ENCODE measurements around the gene CXCR5. TPM values are rescaled to one million over a fixed set of nuclear protein-coding genes. Genes with fewer than 3 reads are reported as not detected.

CXCR5 gene
- total RNA-seq, 3 donors from 2014 or later = 0.12 to 0.23 TPM; not detected in 1

GRCh38 chr11:118939953-118940598 is 56.4 kb downstream of the CXCR5 start:
- TF ChIP-seq, protein P1, sequence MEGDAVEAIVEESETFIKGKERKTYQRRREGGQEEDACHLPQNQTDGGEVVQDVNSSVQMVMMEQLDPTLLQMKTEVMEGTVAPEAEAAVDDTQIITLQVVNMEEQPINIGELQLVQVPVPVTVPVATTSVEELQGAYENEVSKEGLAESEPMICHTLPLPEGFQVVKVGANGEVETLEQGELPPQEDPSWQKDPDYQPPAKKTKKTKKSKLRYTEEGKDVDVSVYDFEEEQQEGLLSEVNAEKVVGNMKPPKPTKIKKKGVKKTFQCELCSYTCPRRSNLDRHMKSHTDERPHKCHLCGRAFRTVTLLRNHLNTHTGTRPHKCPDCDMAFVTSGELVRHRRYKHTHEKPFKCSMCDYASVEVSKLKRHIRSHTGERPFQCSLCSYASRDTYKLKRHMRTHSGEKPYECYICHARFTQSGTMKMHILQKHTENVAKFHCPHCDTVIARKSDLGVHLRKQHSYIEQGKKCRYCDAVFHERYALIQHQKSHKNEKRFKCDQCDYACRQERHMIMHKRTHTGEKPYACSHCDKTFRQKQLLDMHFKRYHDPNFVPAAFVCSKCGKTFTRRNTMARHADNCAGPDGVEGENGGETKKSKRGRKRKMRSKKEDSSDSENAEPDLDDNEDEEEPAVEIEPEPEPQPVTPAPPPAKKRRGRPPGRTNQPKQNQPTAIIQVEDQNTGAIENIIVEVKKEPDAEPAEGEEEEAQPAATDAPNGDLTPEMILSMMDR (IDR thresholded peaks at IDR 0.05) = no peak
- Histone ChIP-seq H3K4me1 (ENCODE audit: low read depth) (no peaks in the 10 kb centered on the region), H3K36me3 (ENCODE audit: low read depth) (no peaks in the 10 kb centered on the region), H3K4me3 (no peak overlapping the region), H3K9me3 (no peaks in the 10 kb centered on the region)
- peak; percentile 56 for ATAC-seq
- DNase-seq = peak in 1 of 3 donors; percentile 33
- intact Hi-C loops (cut with DNase I, micrococcal nuclease) = no loop called here

GRCh38 chr11:118947091-118947490 is 63.4 kb downstream of the CXCR5 start:
- no peaks in the 10 kb centered on the region for H3K4me1 ChIP-seq (ENCODE audit: low read depth)
- intact Hi-C loops (cut with DNase I, micrococcal nuclease) = no loop called here
- ATAC-seq (no peak), DNase-seq (no peak)
- no peak overlapping the region for H3K4me3 ChIP-seq
- TF ChIP-seq, protein P1 (IDR thresholded peaks at IDR 0.05) = no peak
- H3K9me3 ChIP-seq = no peaks in the 10 kb centered on the region
- H3K36me3 ChIP-seq (ENCODE audit: low read depth) = no peaks in the 10 kb centered on the region

Small RNAs within 50 kb of the gene (microRNA-seq; reads per million reads assigned to microRNA genes)
- gene MIR4492 = not detected

Other genes starting within 250 kb of the CXCR5 start
- 1 to 10 TPM; 1.1 to 3.9 (median 2.2) TPM for gene TREH, start 204.2 kb upstream of the CXCR5 start, total RNA-seq
- gene DDX6, start 92.7 kb upstream of the CXCR5 start, total RNA-seq = 100 to 1,000 TPM in 1 of 3 donors, 10 to 100 TPM in 2; 86.9 to 158 (median 97.6) TPM
- gene BCL9L, start 42.0 kb downstream of the CXCR5 start, total RNA-seq = 10 to 100 TPM; 28.6 to 70.1 (median 41.7) TPM
- not detected for gene UPK2, start 72.4 kb downstream of the CXCR5 start, total RNA-seq
- gene FOXR1, start 87.9 kb downstream of the CXCR5 start, total RNA-seq = not detected
- gene CENATAC, start 114.2 kb downstream of the CXCR5 start, total RNA-seq = 10 to 100 TPM; 24.6 to 33.4 (median 30.9) TPM
- 100 to 1,000 TPM; 721 to 887 (median 781) TPM for gene RPS25, start 134.5 kb downstream of the CXCR5 start, total RNA-seq
- gene TRAPPC4, start 134.9 kb downstream of the CXCR5 start, total RNA-seq = 10 to 100 TPM; 52.7 to 58.4 (median 57.4) TPM
- 10 to 100 TPM; 23.3 to 70.8 (median 57.0) TPM for gene SLC37A4, start 147.0 kb downstream of the CXCR5 start, total RNA-seq
- 100 to 1,000 TPM in 2 of 3 donors, 10 to 100 TPM in 1; 82.0 to 119 (median 101) TPM for gene HYOU1, start 173.3 kb downstream of the CXCR5 start, total RNA-seq
- gene VPS11, start 183.9 kb downstream of the CXCR5 start, total RNA-seq = 10 to 100 TPM; 26.1 to 34.8 (median 29.1) TPM
- 10 to 100 TPM; 17.2 to 27.8 (median 19.5) TPM for gene HMBS, start 201.0 kb downstream of the CXCR5 start, total RNA-seq
- gene DPAGT1, start 218.0 kb downstream of the CXCR5 start, total RNA-seq = 10 to 100 TPM; 36.9 to 48.2 (median 39.5) TPM
- 10 to 100 TPM; 25.8 to 47.1 (median 36.1) TPM for gene C2CD2L, start 223.5 kb downstream of the CXCR5 start, total RNA-seq
- gene HINFP, start 237.7 kb downstream of the CXCR5 start, total RNA-seq = 10 to 100 TPM; 37.2 to 58.1 (median 42.2) TPM